Thymus (tissue), 11 donors: ENCODE measurements around the gene DNAJB4. TPM values are rescaled to one million over a fixed set of nuclear protein-coding genes. Genes with fewer than 3 reads are reported as not detected.
"Not testable (repeated sequence)": the region's sequence is repeated elsewhere in the genome, so short reads cannot be mapped to it uniquely, and the experiment has no call there.

Source experiments
- DNase-seq, 9 donors: peaks; one replicate each; pipeline ENCODE4 v3.0.0-alpha.2; 2013; ENCODE audit warnings: low spot score in 9 of 9, low read depth in 6 of 9, missing footprints in 1 of 9
- H3K27ac ChIP-seq, 2 donors: one replicate each; pipeline ENCODE4 v1.5.1; 2013; ENCODE audit warnings: control low read depth in 1 of 2, low read depth in 1 of 2, low read length in 1 of 2, mild to moderate bottlenecking in 1 of 2, moderate library complexity in 1 of 2
- H3K27me3 ChIP-seq, 2 donors: one replicate each; pipeline ENCODE4 v1.5.1; 2013; ENCODE audit warnings: low read length in 1 of 2; ENCODE audit not compliant: control insufficient read depth in 2 of 2, insufficient read depth in 1 of 2
- H3K36me3 ChIP-seq, 2 donors: one replicate each; pipeline ENCODE4 v1.5.1; 2013; ENCODE audit warnings: low read length in 1 of 2, mild to moderate bottlenecking in 1 of 2, moderate library complexity in 1 of 2; ENCODE audit not compliant: control insufficient read depth in 2 of 2, insufficient read depth in 2 of 2
- H3K4me1 ChIP-seq, 2 donors: one replicate each; pipeline ENCODE4 v1.5.1; 2013; ENCODE audit warnings: low read length in 2 of 2; ENCODE audit not compliant: control insufficient read depth in 2 of 2, insufficient read depth in 2 of 2
- H3K4me3 ChIP-seq, 2 donors: one replicate each; pipeline ENCODE4 v1.5.1; 2013; ENCODE audit warnings: low read length in 2 of 2, control low read depth in 1 of 2, mild to moderate bottlenecking in 1 of 2
- H3K9me3 ChIP-seq, 2 donors: one replicate each; pipeline ENCODE4 v1.5.1; 2013; ENCODE audit warnings: low read length in 1 of 2, mild to moderate bottlenecking in 1 of 2; ENCODE audit not compliant: control insufficient read depth in 2 of 2, insufficient read depth in 1 of 2
- WGBS: extraction: QIAGEN DNeasy Blood & Tissue Kit; methylation state at CpG from one replicate; pipeline ENCODE4 v1.1.7; 2013; 5-methylcytosine and 5-hydroxymethylcytosine counted together
- polyA plus RNA-seq: library from polyadenylated mRNA; stranded (reverse); fragments of 200-250 nt; gene quantifications from one replicate; pipeline ENCODE4 v1.2.3, GENCODE V29; 2013
- total RNA-seq: library from RNA; stranded (reverse); fragments of 120-200 nt; gene quantifications from one replicate; pipeline ENCODE4 v1.2.4, GENCODE V29; 2013
- donor health status: healthy.

The DNAJB4 gene
- total and polyA plus RNA-seq, 2 donors, result 16.1 to 17.8 TPM

DNA sequence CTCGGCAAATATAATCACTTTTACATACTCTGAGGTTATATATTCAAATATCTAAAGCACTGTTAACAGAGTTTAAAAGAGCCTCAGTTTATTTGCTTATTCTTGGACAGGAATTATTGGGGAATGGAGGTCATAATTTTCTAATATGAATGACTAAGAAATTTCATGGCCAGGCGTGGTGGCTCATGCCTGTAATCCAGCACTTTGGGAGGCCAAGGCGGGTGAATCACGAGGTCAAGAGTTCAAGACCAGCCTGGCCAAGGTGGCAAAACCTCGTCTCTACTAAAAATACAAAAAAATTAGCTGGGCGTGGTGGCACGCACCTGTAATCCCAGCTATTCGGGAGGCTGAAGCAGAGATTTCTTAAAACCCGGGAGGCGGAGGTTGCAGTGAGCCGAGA lies 4.2 kb upstream of the DNAJB4 start:
- 98% methylated on average over 11 of the region's 11 CpGs for WGBS
- H3K4me3 ChIP-seq, H3K36me3 ChIP-seq, DNase-seq, H3K27me3 ChIP-seq, H3K27ac ChIP-seq, H3K4me1 ChIP-seq, H3K9me3 ChIP-seq: not testable (repeated sequence)

DNA sequence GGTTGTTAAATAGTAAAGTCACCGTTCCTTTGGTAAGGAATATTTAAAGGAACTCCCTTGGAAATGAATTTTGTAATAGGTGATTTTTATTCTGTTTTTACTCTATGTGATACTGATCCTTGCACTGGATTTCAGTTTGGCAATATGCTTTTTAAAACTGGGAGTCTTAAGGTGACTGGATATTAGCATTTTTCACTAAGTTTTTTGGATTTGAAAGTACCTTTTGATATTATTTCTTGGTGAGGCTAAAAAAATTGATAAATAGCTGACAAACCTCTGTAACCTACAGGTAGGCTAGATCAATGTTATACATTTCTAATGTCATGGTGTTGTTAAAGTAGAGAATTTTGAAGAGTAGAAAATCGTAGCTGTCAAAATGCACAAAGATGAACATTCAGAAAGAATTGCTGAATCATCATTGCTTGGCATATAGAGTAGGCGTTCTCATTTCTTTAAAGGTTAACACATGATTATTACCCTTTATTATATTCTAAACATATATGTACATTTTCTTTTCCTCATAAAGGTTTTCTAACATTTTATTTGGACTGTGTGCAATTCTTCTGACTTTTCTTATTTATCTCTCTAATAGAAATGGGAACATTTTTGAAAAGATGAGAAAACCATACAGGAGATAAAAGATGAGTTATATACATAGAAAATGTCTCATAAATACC lies 1.5 kb upstream of the DNAJB4 start:
- Histone ChIP-seq H3K27ac (peak overlapping the region in 1 of 2 donors; percentile 96), H3K4me1 (no peaks in the 10 kb centered on the region), H3K36me3 (no peaks in the 10 kb centered on the region), H3K27me3 (no peaks in the 10 kb centered on the region), H3K4me3 (no peak overlapping the region), H3K9me3 (no peaks in the 10 kb centered on the region)
- 37% methylated on average over 3 of the region's 3 CpGs for WGBS
- peak in 1 of 9 donors; percentile 31 for DNase-seq

DNA sequence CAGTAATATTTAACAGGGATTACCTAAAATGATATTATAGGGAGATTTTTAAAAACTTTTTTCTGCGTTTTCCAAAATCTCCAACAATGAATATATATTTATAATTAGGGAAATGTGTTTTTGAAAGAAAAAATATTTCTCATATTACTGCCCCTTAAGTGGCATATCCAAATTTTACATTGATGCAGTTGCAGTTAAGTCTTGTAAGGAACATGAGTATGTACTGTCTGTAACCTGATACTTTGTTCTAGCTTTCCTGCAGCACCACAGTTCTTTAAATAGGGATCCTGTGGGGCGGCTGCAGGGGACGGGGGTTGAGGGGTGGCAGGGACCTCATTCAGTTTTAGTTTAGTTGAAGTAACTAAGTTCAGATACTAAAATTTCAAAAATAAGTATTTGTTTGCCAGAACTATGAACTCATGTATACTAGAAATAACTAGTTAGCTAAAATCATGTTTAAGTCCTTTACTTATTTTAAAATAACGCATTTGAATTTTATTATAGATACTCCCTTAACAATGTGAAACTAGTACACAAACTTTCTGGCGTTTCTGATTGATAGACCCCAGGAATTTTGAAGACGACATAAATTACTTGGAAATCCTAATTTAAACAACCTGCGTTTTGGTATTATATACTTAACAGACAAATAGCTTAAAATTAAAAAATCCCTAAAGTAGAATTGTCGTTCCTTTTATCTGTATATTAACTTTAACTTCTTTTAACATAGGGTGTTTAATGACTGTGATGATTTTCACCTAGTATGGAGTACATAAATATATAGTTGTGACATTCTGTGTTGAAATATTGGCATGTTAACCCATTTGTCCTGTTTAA lies 639 bp upstream of the DNAJB4 start:
- Histone ChIP-seq H3K4me3 (peak overlapping the region; percentile 57 to 61), H3K27me3 (no peaks in the 10 kb centered on the region), H3K4me1 (no peaks in the 10 kb centered on the region), H3K27ac (peak overlapping the region; percentile 85 to 96), H3K36me3 (no peaks in the 10 kb centered on the region), H3K9me3 (no peaks in the 10 kb centered on the region)
- WGBS, result 7% methylated on average over 8 of the region's 8 CpGs
- peak in 6 of 9 donors; percentile 28 to 72 (median 44) for DNase-seq

DNA sequence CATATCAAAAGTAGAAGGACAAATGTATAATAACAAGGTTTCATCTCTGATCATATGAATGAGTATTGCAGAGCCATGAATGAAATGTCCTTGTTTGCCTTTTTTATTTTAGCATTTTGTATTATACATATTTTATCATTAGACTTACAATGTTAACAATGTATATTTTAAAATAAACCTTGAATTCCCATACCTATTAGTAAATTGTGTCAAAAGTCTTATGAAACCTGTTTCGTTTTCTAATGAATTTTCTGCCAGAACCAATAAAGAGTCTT lies 646 bp downstream of the DNAJB4 start:
- 1% methylated on average over 1 of the region's 1 CpG for WGBS
- Histone ChIP-seq H3K4me3 (peak overlapping the region; percentile 57 to 61), H3K4me1 (no peaks in the 10 kb centered on the region), H3K27ac (peak overlapping the region in 1 of 2 donors; percentile 96), H3K27me3 (no peaks in the 10 kb centered on the region), H3K36me3 (no peaks in the 10 kb centered on the region), H3K9me3 (no peaks in the 10 kb centered on the region)
- DNase-seq, result peak in 1 of 9 donors; percentile 22

DNA sequence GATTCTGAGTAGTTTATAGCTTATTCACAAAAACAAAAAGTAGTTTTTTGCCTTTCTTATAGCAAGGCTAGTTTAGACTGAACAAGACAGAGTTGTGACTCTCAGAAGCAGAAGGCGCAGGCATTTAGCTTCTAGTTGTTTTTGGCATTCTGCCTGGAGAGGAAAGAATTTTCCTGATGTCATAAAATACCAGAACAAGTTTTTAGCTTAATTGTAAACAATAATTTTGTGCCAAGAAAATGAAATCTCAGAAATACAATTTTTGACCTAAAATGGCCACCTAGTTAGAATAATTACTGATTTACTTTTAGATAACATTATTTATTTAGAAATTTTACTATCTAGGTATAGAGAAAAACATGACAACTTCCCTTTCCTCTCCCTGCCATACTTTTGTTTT lies 1.0 kb downstream of the DNAJB4 start:
- Histone ChIP-seq H3K27me3 (no peaks in the 10 kb centered on the region), H3K27ac (peak overlapping the region in 1 of 2 donors; percentile 96), H3K36me3 (no peaks in the 10 kb centered on the region), H3K4me3 (peak overlapping the region; percentile 44 to 61), H3K4me1 (no peaks in the 10 kb centered on the region), H3K9me3 (no peaks in the 10 kb centered on the region)
- peak in 6 of 9 donors; percentile 8 to 60 (median 32) for DNase-seq
- WGBS, result 6% methylated on average over 1 of the region's 1 CpG

DNA sequence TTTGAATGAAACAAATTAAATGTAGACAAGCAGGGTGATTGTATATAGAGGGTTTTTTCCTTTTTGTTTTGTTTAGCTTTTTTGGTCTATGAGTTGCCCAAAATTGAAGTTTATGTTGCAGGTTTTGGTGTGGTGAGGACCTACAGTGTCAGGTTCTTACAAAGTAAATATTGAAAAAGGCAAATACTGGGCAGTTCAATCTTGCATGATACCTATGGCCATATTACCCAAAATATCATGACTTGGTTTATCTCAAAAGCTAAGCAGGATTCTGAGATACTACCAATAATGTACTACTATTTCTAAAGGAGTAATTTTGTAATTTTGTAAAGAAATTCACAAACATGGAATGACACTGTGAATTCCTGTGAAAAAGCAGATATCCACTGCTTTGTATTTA lies 1.8 kb downstream of the DNAJB4 start:
- Histone ChIP-seq H3K4me3 (peak overlapping the region in 1 of 2 donors; percentile 34), H3K27ac (peak overlapping the region in 1 of 2 donors; percentile 96)

DNA sequence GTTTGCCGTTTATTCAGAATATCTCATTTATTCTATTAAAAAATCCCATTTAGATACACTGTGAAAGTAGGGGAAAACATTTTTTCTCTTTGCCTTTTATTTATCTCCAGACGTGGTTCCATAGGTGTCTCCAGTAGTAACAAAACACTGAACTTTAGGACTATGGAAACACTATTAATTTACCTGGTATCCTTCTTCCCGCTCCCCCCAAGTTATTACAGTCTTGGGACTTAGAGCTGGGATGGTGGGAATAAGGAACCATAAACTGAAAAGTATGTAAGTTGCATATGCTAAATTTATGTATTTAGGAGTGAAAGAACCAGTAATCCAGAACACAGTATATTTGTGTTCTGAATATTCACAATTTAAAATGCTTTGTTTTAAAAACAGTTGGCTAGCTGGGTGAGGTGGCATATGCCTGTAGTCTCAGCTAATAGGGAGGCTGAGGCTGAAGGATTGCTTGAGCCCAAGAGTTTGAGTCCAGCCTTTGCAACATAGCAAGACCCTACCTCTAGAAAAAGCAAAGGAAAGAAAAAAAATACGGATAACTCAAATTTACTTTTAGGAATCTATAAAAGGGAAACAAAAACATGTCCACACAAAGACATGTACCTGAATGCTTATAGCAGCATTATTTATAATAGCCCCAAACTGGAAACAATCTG lies 3.1 kb downstream of the DNAJB4 start:
- Histone ChIP-seq H3K4me3 (no peak overlapping the region), H3K27ac (no peak overlapping the region), H3K27me3 (no peaks in the 10 kb centered on the region), H3K9me3 (no peaks in the 10 kb centered on the region), H3K4me1 (no peaks in the 10 kb centered on the region), H3K36me3 (no peaks in the 10 kb centered on the region)
- no peak for DNase-seq
- WGBS, result 98% methylated on average over 4 of the region's 4 CpGs

More for the DNA sequence above, 1.8 kb downstream of the DNAJB4 start:
- Histone ChIP-seq H3K4me1 (no peaks in the 10 kb centered on the region), H3K9me3 (no peaks in the 10 kb centered on the region), H3K27me3 (no peaks in the 10 kb centered on the region), H3K36me3 (no peaks in the 10 kb centered on the region)
- DNase-seq, result peak in 1 of 9 donors; percentile 4

DNA sequence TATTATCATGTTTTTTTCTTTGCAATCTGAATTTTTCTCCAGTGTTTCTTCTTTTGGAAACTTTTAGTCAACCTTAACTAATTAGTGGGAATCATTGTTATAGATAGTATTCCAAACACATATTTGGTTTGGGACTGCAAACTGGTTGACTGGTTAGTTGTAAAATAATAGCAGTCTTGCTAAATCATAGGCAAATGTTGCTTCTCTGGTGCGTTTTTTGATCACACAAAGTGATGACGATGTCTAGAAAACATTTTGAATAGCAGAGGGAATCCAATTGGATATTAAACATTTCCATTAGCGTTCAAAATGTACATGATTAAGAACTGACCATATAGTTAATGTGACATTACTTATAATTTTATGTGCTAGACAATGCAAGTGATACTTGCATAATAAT lies 4.5 kb downstream of the DNAJB4 start:
- H3K4me3 ChIP-seq, result no peak overlapping the region
- no peaks in the 10 kb centered on the region for H3K27me3 ChIP-seq
- no peaks in the 10 kb centered on the region for H3K4me1 ChIP-seq
- DNase-seq, result no peak
- WGBS, result over 99% methylated on average over 3 of the region's 3 CpGs
- peaks cover 0 to 3% of the 10 kb centered on the region in 2 donors for H3K36me3 ChIP-seq
- no peaks in the 10 kb centered on the region for H3K9me3 ChIP-seq
- H3K27ac ChIP-seq, result no peak overlapping the region

DNA sequence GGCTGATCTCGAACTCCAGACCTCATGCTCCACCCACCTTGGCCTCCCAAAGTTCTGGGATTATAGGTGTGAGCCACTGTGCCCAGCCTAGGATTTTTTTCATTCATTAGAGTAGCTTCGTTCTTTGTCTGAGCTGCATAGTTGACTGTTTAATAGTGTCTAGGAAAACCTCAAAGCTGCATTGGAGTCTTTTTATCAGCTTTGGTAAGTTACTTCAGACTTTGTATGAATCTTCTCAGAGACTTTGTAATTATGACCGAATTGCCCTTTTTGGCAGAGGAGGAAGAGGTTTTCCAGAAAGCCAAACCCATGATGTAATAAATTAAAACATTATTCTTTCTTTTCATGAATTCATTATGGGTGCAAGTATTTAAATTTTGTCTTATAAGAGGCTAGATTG lies 5.1 kb downstream of the DNAJB4 start:
- WGBS, result 96% methylated on average over 3 of the region's 3 CpGs

More for the DNA sequence above, 5.1 kb downstream of the DNAJB4 start:
- Histone ChIP-seq H3K4me1 (no peaks in the 10 kb centered on the region), H3K27ac (no peak overlapping the region), H3K9me3 (no peaks in the 10 kb centered on the region), H3K27me3 (no peaks in the 10 kb centered on the region), H3K4me3 (no peak overlapping the region), H3K36me3 (peaks cover 0 to 6% of the 10 kb centered on the region in 2 donors)
- DNase-seq, result no peak
